ENCODE results near the gene JPH3.

GRCh38 chr16:87583453-87584131 lies 18.7 kb upstream of the JPH3 start:
- TF ChIP-seq EZH2phosphoT487 (IDR thresholded peaks at IDR 0.05; ENCODE audit: insufficient read depth, low read depth) (no peak), EZH2 (IDR thresholded peaks at IDR 0.05; ENCODE audit: insufficient read depth, poor library complexity, severe bottlenecking) (no peak)
